ENCODE measurements around the gene CEP131. TPM values are rescaled to one million over a fixed set of nuclear protein-coding genes. Genes with fewer than 3 reads are reported as not detected.

Gene CEP131
- total RNA-seq, 1 donor from 2014 or later = 6.1 TPM

DNA sequence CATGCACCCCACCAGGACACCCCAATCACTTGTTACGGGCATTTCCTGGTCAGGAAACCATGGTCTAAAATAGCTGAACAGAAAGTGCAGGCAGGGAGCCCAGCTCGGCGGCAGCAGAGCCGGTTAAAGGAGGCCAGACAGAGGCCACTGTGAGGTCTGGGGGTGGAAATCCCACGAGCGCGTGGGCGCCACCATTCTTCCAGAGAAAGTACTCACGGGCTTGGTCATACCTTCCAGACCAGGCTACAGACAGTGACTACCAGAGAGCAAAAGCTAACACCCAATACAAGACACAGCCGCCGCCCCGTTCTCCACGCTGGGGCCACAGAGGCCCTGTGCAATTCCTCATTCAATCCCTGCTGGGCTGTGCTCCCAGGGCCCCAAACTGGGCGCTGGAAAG is 11.9 kb downstream of the CEP131 start:
- Histone ChIP-seq H3K4me3 (no peak overlapping the region), H3K9me3 (no peaks in the 10 kb centered on the region), H3K4me1 (no peaks in the 10 kb centered on the region), H3K27ac (no peak overlapping the region), H3K27me3 (no peaks in the 10 kb centered on the region), H3K36me3 (peaks cover 0 to 12% of the 10 kb centered on the region in 2 donors)
- no peak for DNase-seq (ENCODE audit: extremely low spot score in 2 of 2)
- TF ChIP-seq POLR2AphosphoS5 (IDR thresholded peaks at IDR 0.05; ENCODE audit: insufficient read depth in 1 of 2, low read depth in 1 of 2) (no peak), POLR2A (IDR thresholded peaks at IDR 0.05) (no peak)
- TF ChIP-seq, protein P1, sequence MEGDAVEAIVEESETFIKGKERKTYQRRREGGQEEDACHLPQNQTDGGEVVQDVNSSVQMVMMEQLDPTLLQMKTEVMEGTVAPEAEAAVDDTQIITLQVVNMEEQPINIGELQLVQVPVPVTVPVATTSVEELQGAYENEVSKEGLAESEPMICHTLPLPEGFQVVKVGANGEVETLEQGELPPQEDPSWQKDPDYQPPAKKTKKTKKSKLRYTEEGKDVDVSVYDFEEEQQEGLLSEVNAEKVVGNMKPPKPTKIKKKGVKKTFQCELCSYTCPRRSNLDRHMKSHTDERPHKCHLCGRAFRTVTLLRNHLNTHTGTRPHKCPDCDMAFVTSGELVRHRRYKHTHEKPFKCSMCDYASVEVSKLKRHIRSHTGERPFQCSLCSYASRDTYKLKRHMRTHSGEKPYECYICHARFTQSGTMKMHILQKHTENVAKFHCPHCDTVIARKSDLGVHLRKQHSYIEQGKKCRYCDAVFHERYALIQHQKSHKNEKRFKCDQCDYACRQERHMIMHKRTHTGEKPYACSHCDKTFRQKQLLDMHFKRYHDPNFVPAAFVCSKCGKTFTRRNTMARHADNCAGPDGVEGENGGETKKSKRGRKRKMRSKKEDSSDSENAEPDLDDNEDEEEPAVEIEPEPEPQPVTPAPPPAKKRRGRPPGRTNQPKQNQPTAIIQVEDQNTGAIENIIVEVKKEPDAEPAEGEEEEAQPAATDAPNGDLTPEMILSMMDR (IDR thresholded peaks at IDR 0.05) = no peak
- intact Hi-C loops (cut with DNase I) = no loop called here

DNA sequence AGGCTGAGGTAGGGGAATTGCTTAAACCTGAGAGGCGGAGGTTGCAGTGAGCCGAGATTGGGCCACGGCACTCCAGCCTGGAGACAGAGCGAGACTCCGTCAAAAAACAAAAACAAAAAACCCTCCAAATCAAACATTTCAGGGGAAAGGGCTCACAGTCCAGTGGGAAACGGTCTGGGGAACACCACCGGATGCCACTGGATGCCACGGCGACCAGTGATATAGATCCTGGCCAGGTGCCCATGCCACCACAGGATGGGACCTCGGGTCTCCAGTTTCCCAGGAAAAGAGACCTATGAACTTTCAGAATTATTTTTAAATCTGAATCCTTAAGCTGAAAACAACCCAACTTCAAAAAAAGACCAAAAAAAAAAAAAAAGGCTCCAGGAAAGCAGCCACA is 12.3 kb downstream of the CEP131 start:
- no peak for DNase-seq (ENCODE audit: extremely low spot score in 2 of 2)
- Histone ChIP-seq H3K4me3 (no peak overlapping the region), H3K27ac (no peak overlapping the region), H3K9me3 (no peaks in the 10 kb centered on the region), H3K36me3 (peaks cover 0 to 12% of the 10 kb centered on the region in 2 donors), H3K4me1 (no peaks in the 10 kb centered on the region), H3K27me3 (no peaks in the 10 kb centered on the region)
- TF ChIP-seq, protein P1 (IDR thresholded peaks at IDR 0.05) = no peak
- no peak for TF ChIP-seq POLR2AphosphoS5 (IDR thresholded peaks at IDR 0.05; ENCODE audit: insufficient read depth in 1 of 2, low read depth in 1 of 2)
- no peak for TF ChIP-seq POLR2A (IDR thresholded peaks at IDR 0.05)
- intact Hi-C loops (cut with DNase I) = no loop called here

DNA sequence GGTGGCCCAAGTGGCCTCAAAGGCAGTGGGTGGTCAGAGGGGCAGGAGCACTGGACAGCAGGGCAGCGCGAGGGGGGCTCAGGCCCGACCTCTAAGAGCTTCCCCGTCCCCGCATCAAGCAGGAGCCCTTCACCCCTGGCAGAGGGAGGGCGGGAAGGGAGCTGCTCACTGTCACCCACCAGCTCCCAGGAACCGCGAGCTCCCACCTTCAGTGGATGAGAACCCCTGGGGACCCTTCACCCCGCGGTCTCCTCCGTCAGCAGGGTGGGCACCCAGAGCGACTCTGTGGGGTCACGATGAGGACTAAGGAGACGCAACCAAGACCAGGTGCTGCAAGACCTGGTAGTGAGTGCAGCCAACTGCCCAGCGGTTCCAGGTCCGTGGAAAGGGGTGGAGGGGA is 13.6 kb downstream of the CEP131 start:
- H3K27ac ChIP-seq = no peak overlapping the region
- intact Hi-C loops (cut with DNase I) = no loop called here
- peaks cover 0 to 12% of the 10 kb centered on the region in 2 donors for H3K36me3 ChIP-seq
- no peaks in the 10 kb centered on the region for H3K4me1 ChIP-seq
- no peak for TF ChIP-seq POLR2A (IDR thresholded peaks at IDR 0.05)
- TF ChIP-seq, protein P1 (IDR thresholded peaks at IDR 0.05) = no peak
- no peak for TF ChIP-seq POLR2AphosphoS5 (IDR thresholded peaks at IDR 0.05; ENCODE audit: insufficient read depth in 1 of 2, low read depth in 1 of 2)
- no peaks in the 10 kb centered on the region for H3K27me3 ChIP-seq
- no peaks in the 10 kb centered on the region for H3K9me3 ChIP-seq
- H3K4me3 ChIP-seq = no peak overlapping the region
- DNase-seq (ENCODE audit: extremely low spot score in 2 of 2) = no peak

DNA sequence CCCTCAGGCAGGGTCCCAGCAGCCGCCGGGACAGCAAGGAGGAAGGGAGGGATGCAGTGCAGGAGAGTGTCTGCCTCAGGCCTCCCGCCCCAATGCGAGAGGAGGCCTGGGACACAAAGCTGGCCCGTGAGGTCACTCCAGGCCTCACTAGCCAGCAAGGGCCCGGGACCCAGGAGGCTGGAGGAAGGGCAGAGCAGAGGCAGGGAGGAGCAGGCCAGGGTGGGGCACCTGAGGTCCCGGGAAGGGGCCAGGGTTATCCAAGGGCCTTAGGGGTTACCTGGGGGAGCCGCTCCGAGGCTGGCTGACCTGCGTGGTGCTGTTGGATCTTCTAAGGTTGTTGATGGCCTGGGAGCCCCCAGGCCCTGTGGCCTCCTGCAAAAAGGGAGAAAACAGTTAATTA is 14.1 kb downstream of the CEP131 start:
- Histone ChIP-seq H3K4me3 (no peak overlapping the region), H3K27ac (no peak overlapping the region), H3K36me3 (peaks cover 0 to 12% of the 10 kb centered on the region in 2 donors), H3K27me3 (no peaks in the 10 kb centered on the region), H3K9me3 (no peaks in the 10 kb centered on the region), H3K4me1 (no peaks in the 10 kb centered on the region)
- DNase-seq (ENCODE audit: extremely low spot score in 2 of 2) = no peak
- TF ChIP-seq POLR2A (IDR thresholded peaks at IDR 0.05) (no peak), POLR2AphosphoS5 (IDR thresholded peaks at IDR 0.05; ENCODE audit: insufficient read depth in 1 of 2, low read depth in 1 of 2) (no peak)
- TF ChIP-seq, protein P1 (IDR thresholded peaks at IDR 0.05) = no peak
- intact Hi-C loops (cut with DNase I) = no loop called here

DNA sequence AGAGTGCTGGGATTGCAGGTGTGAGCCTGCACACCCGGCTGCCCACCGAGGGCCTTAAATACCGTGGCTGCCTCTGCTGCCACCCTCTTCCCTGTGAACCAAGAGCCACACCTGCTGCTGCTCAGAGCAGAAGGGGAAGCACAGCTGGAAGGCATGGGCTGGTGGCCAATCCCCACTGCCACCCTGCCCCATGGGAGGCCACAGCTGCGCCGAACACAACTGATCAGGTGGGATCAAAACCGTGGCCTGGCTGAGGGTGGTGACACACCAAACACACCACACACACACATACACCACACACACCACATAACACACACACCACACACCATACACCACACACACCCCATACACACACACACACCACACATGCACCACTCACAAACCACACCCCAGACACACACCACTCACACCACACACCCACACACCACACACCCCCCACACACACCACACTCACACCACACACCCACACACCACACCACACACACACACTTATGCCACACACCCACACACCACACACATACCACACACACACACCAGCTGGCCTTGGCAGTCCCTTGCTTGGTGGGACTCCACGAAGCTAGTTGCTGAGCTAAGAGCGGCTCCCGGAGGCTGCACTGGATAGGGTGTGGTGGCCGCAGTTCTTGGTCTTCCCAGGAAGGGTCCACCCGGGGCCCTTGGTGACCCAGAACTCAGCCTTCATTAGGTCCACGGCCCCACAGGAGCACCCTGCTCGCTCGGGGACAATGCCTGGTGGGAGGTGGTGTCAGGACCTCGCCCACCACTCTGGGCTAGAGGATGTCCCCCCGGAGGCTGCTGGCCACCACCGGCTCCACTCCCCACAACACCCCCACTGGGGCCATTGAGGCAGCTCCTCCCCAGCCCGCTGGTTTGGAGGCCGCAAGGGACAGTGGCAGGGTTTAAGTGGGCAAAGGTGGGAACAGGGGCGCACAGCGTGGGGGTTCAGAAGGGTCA is 14.9 kb downstream of the CEP131 start:
- no peak for DNase-seq (ENCODE audit: extremely low spot score in 2 of 2)
- Histone ChIP-seq H3K4me3 (no peak overlapping the region), H3K9me3 (no peaks in the 10 kb centered on the region), H3K27me3 (no peaks in the 10 kb centered on the region), H3K4me1 (no peaks in the 10 kb centered on the region), H3K36me3 (peaks cover 0 to 12% of the 10 kb centered on the region in 2 donors), H3K27ac (no peak overlapping the region)
- intact Hi-C loops (cut with DNase I) = no loop called here
- TF ChIP-seq, protein P1 (IDR thresholded peaks at IDR 0.05) = no peak
- no peak for TF ChIP-seq POLR2AphosphoS5 (IDR thresholded peaks at IDR 0.05; ENCODE audit: insufficient read depth in 1 of 2, low read depth in 1 of 2)

All from vagina (tissue), 2 donors.